CD14-positive monocyte (primary cell): ENCODE results near the gene CDAN1. TPM values are rescaled to one million over a fixed set of nuclear protein-coding genes. Genes with fewer than 3 reads are reported as not detected.

Experiments used
- DNase-seq, 3 donors: peaks; one replicate each; pipeline ENCODE4 v3.0.0-alpha.2; 2011 to 2022
- H2AFZ ChIP-seq: 2 replicates; pipeline ENCODE4 v1.6.0; 2012; ENCODE audit warnings: mild to moderate bottlenecking, low read depth, low read length, inconsistent platforms; ENCODE audit not compliant: insufficient read depth, poor library complexity, severe bottlenecking
- H3K27ac ChIP-seq, 2 donors: 1 replicate in 1 of 2; 2 replicates in 1 of 2; pipeline ENCODE4 v1.5.1; 2012 to 2013; ENCODE audit warnings: low read length in 2 of 2, control low read depth in 1 of 2, inconsistent platforms in 1 of 2, low read depth in 1 of 2, mild to moderate bottlenecking in 1 of 2
- H3K27me3 ChIP-seq, 2 donors: one replicate each; pipeline versions ENCODE4 v1.6.0 to v1.6.1; 2011 to 2013; ENCODE audit warnings: low read length in 2 of 2; ENCODE audit not compliant: control insufficient read depth in 2 of 2, insufficient read depth in 2 of 2
- H3K36me3 ChIP-seq, 2 donors: replicated peaks in 1 of 2; 1 replicate in 1 of 2; 2 replicates in 1 of 2; pipeline versions ENCODE4 v1.5.1 to v1.6.1; 2012 to 2013; ENCODE audit warnings: low read length in 2 of 2, control low read depth in 1 of 2, inconsistent platforms in 1 of 2, mild to moderate bottlenecking in 1 of 2; ENCODE audit not compliant: insufficient read depth in 2 of 2, control insufficient read depth in 1 of 2
- H3K4me1 ChIP-seq, 2 donors: 1 replicate in 1 of 2; 2 replicates in 1 of 2; pipeline versions ENCODE4 v1.5.1 to v1.6.1; 2012 to 2013; ENCODE audit warnings: low read length in 2 of 2, control low read depth in 1 of 2, inconsistent platforms in 1 of 2, mild to moderate bottlenecking in 1 of 2, moderate library complexity in 1 of 2; ENCODE audit not compliant: insufficient read depth in 2 of 2, control insufficient read depth in 1 of 2
- H3K4me2 ChIP-seq: replicated peaks from 2 replicates; pipeline ENCODE3; 2012; ENCODE audit warnings: low read length, moderate library complexity, mild to moderate bottlenecking; ENCODE audit not compliant: poor library complexity, severe bottlenecking; ENCODE audit errors: extremely low read depth
- H3K4me3 ChIP-seq, 3 experiments: fragments of 200-600 bp in 1 of 3; sonication (generic) in 1 of 3; replicated peaks in 1 of 3; 1 replicate in 2 of 3; 2 replicates in 1 of 3; pipeline ENCODE4 v1.5.1; 2011 to 2013; ENCODE audit warnings: low read length in 3 of 3, mild to moderate bottlenecking in 3 of 3, control low read depth in 2 of 3, low read depth in 2 of 3, inconsistent platforms in 1 of 3, moderate library complexity in 1 of 3
- H3K79me2 ChIP-seq: 2 replicates; pipeline ENCODE4 v1.6.0; 2012; ENCODE audit warnings: mild to moderate bottlenecking, control low read depth, inconsistent platforms, low read length, moderate library complexity; ENCODE audit not compliant: insufficient read depth
- H3K9ac ChIP-seq: 2 replicates; pipeline ENCODE4 v1.6.0; 2017; ENCODE audit warnings: low read length, mild to moderate bottlenecking; ENCODE audit not compliant: insufficient read depth, poor library complexity, severe bottlenecking
- H3K9me3 ChIP-seq, 2 donors: replicated peaks in 1 of 2; 1 replicate in 1 of 2; 2 replicates in 1 of 2; pipeline versions ENCODE4 v1.5.1 to v1.6.1; 2012 to 2013; ENCODE audit warnings: low read length in 2 of 2, control low read depth in 1 of 2; ENCODE audit not compliant: control insufficient read depth in 1 of 2, insufficient read depth in 1 of 2
- H4K20me1 ChIP-seq: 2 replicates; pipeline ENCODE4 v1.6.0; 2012; ENCODE audit warnings: mild to moderate bottlenecking, low read length, control low read depth, moderate library complexity; ENCODE audit not compliant: insufficient read depth
- H3K27ac Mint-ChIP-seq, 7 donors: one replicate each; pipeline ENCODE4 v1.8.0; 2020; ENCODE audit warnings: mild to moderate bottlenecking in 7 of 7, mixed read lengths in 7 of 7, moderate library complexity in 6 of 7, inconsistent platforms in 2 of 7
- H3K27me3 Mint-ChIP-seq, 3 donors: one replicate each; pipeline ENCODE4 v1.8.0; 2021 to 2022; ENCODE audit warnings: low read depth in 3 of 3, mild to moderate bottlenecking in 3 of 3, mixed read lengths in 3 of 3, moderate library complexity in 3 of 3, inconsistent platforms in 1 of 3
- H3K36me3 Mint-ChIP-seq, 2 donors: one replicate each; pipeline ENCODE4 v1.8.0; 2020; ENCODE audit warnings: mixed read lengths in 2 of 2, inconsistent platforms in 1 of 2, mild to moderate bottlenecking in 1 of 2
- H3K4me1 Mint-ChIP-seq: one replicate; pipeline ENCODE4 v1.8.0; 2020; ENCODE audit warnings: mild to moderate bottlenecking, mixed read lengths
- H3K4me3 Mint-ChIP-seq, 2 donors: one replicate each; pipeline ENCODE4 v1.8.0; 2020; ENCODE audit warnings: mild to moderate bottlenecking in 2 of 2, mixed read lengths in 2 of 2, moderate library complexity in 1 of 2
- H3K9me3 Mint-ChIP-seq, 7 donors: one replicate each; pipeline ENCODE4 v1.8.0; 2020 to 2022; ENCODE audit warnings: mixed read lengths in 7 of 7, mild to moderate bottlenecking in 6 of 7, moderate library complexity in 6 of 7, inconsistent platforms in 2 of 7
- WGBS: methylation state at CpG from one replicate; pipeline ENCODE4 v1.1.5; 2013; ENCODE audit warnings: missing lambda C conversion rate; ENCODE audit not compliant: insufficient coverage; 5-methylcytosine and 5-hydroxymethylcytosine counted together
- intact Hi-C, 2 donors: fragments of 100-400 bp; cut with micrococcal nuclease; formaldehyde crosslinking; loops; one replicate each; pipeline versions ENCODE4 v1.15.0 to v1.15.1; 2023
- polyA minus RNA-seq: library from RNA; depleted of rRNA, polyadenylated mRNA; stranded (reverse); fragments of >200 nt; gene quantifications from 2 replicates; pipeline ENCODE4 v1.2.3, GENCODE V29; 2012
- polyA plus RNA-seq, 3 donors: library from polyadenylated mRNA; depleted of rRNA in 1 of 3; unstranded in 2 of 3; stranded (reverse) in 1 of 3; fragments of 300-500 nt in 2 of 3; fragments of >200 nt in 1 of 3; fragmentation: Illumina TruSeq in 2 of 3; gene quantifications; 1 replicate in 2 of 3; 2 replicates in 1 of 3; pipeline ENCODE4 v1.2.3, GENCODE V29; 2012 to 2021
- total RNA-seq, 12 experiments: library from RNA in 1 of 12; stranded (reverse) in 1 of 12; fragments of 120-200 nt in 1 of 12; gene quantifications; one replicate each; pipeline ENCODE4 v1.2.4 and lab custom pipeline; 2013 to 2026; ENCODE audit warnings: mixed read lengths in 6 of 12, inconsistent platforms in 1 of 12
- TF ChIP-seq, protein P1 (sequence below): fragments of 200-600 bp; IDR thresholded peaks from one replicate; pipeline ENCODE4 v1.8.0; 2022; ENCODE audit warnings: antibody characterized with exemption, mild to moderate bottlenecking

Gene CDAN1, protein sequence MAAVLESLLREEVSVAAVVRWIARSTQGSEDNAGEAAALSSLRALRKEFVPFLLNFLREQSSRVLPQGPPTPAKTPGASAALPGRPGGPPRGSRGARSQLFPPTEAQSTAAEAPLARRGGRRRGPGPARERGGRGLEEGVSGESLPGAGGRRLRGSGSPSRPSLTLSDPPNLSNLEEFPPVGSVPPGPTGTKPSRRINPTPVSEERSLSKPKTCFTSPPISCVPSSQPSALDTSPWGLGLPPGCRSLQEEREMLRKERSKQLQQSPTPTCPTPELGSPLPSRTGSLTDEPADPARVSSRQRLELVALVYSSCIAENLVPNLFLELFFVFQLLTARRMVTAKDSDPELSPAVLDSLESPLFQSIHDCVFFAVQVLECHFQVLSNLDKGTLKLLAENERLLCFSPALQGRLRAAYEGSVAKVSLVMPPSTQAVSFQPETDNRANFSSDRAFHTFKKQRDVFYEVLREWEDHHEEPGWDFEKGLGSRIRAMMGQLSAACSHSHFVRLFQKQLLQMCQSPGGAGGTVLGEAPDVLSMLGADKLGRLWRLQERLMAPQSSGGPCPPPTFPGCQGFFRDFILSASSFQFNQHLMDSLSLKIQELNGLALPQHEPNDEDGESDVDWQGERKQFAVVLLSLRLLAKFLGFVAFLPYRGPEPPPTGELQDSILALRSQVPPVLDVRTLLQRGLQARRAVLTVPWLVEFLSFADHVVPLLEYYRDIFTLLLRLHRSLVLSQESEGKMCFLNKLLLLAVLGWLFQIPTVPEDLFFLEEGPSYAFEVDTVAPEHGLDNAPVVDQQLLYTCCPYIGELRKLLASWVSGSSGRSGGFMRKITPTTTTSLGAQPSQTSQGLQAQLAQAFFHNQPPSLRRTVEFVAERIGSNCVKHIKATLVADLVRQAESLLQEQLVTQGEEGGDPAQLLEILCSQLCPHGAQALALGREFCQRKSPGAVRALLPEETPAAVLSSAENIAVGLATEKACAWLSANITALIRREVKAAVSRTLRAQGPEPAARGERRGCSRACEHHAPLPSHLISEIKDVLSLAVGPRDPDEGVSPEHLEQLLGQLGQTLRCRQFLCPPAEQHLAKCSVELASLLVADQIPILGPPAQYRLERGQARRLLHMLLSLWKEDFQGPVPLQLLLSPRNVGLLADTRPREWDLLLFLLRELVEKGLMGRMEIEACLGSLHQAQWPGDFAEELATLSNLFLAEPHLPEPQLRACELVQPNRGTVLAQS
- total RNA-seq (2013), result 7.0 TPM
- polyA plus RNA-seq (1 to 10 TPM; 1.1 to 6.3 (median 2.2) TPM), polyA minus RNA-seq (4.7 and 5.4 TPM in 2 replicates), total RNA-seq (lab: John Stamatoyannopoulos, UW) (3.6 to 12.7 (median 6.9) reads per million in 11 experiments)

DNA sequence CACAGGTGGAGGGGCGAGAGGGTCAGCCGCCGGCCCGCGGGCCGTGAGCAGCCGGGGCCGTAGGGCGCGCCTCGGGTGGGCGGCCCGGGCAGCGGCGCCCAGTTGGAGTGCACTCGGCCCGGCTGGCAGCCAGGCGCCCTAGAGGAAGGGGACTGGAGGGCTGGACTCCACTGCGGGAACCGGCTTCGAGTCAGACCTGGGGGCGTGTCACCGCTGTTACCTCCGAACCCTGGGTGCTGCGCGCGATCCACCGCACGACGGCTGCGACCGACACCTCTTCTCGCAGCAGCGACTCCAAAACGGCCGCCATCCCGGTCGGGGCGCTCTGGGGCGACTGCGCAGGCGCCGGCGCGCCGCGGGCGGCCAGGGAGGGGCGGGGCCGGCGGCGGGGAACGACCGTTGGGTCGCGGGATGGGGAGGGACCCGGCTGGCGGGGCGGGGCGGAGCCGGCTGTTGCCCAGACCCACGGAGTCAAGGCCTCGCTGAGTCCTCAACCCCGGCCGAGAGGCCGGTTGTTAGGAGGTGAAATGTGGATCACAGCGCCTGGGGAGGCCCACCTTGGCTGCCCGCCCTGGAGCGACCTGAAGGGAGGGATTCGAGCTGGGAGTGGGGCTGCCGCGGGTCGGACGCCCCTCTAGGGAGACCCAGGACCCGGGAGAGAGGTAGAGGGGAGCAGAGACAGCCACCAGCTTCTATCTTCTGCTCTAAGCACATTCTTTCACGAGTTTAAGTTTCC is at the start of gene CDAN1:
Gene CDAN1 (minus strand): TSS at position 336 of the 736 bp plus-strand sequence. CDS start 26 bp downstream, at position 310.
- peak within 1 kb of the TSS; percentile 83 to 88 for H3K4me3 Mint-ChIP-seq
- H3K27me3 ChIP-seq, result no peaks in the 10 kb centered on the region
- H3K36me3 ChIP-seq, result peaks cover 26 to 46% of the 10 kb centered on the region in 2 donors
- H3K4me1 ChIP-seq, result peaks cover 11 to 19% of the 10 kb centered on the region in 2 donors
- H3K9ac ChIP-seq, result peak within 1 kb of the TSS; percentile 89
- H3K27me3 Mint-ChIP-seq, result peaks cover 0 to 2% (median 0%) of the 10 kb centered on the region in 3 donors
- H2AFZ ChIP-seq, result peak within 1 kb of the TSS; percentile 89
- H3K9me3 ChIP-seq, result no peaks in the 10 kb centered on the region
- H3K27ac Mint-ChIP-seq, result peak within 1 kb of the TSS in 6 of 7 donors; percentile 28 to 68 (median 55)
- peak; percentile 76 to 82 (median 79) for DNase-seq
- H4K20me1 ChIP-seq, result no peaks in the 10 kb centered on the region
- peak within 1 kb of the TSS; percentile 89 for H3K4me2 ChIP-seq
- H3K36me3 Mint-ChIP-seq, result peaks cover 30 to 35% of the 10 kb centered on the region in 2 donors
- under 1% methylated on average over 67 of the region's 76 CpGs for WGBS
- peak within 1 kb of the TSS; percentile 13 to 64 for H3K27ac ChIP-seq
- no peaks in the 10 kb centered on the region for H3K9me3 Mint-ChIP-seq
- peaks cover 16% of the 10 kb centered on the region for H3K79me2 ChIP-seq
- peaks cover 14% of the 10 kb centered on the region for H3K4me1 Mint-ChIP-seq
- TF ChIP-seq, protein P1, sequence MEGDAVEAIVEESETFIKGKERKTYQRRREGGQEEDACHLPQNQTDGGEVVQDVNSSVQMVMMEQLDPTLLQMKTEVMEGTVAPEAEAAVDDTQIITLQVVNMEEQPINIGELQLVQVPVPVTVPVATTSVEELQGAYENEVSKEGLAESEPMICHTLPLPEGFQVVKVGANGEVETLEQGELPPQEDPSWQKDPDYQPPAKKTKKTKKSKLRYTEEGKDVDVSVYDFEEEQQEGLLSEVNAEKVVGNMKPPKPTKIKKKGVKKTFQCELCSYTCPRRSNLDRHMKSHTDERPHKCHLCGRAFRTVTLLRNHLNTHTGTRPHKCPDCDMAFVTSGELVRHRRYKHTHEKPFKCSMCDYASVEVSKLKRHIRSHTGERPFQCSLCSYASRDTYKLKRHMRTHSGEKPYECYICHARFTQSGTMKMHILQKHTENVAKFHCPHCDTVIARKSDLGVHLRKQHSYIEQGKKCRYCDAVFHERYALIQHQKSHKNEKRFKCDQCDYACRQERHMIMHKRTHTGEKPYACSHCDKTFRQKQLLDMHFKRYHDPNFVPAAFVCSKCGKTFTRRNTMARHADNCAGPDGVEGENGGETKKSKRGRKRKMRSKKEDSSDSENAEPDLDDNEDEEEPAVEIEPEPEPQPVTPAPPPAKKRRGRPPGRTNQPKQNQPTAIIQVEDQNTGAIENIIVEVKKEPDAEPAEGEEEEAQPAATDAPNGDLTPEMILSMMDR, result no peak
- intact Hi-C loops, result loop anchor here (5.0 to 10.0 kb wide), 2 partner anchors 185 to 188 kb away; partner anchors contain the start of gene TTBK2 (in 2 of the 2)
- peak within 1 kb of the TSS; percentile 53 to 93 (median 74) for H3K4me3 ChIP-seq
